T-helper 17 cell (primary cell): ENCODE data around the gene ANKRD66. TPM values are rescaled to one million over a fixed set of nuclear protein-coding genes. Genes with fewer than 3 reads are reported as not detected.
"Not testable (repeated sequence)": the region's sequence is repeated elsewhere in the genome, so short reads cannot be mapped to it uniquely, and the experiment has no call there.

Experiments used
- ATAC-seq: fragments of 150-1000 bp; cut with Tn5 transposase; 2 replicates; pipeline ENCODE4 v1.10.0; 2021; ENCODE audit warnings: mild to moderate bottlenecking, moderate library complexity
- DNase-seq, 3 donors: peaks; one replicate each; pipeline versions ENCODE4 v3.0.0 to v3.0.0-alpha.2; 2020 to 2021
- H3K9me3 ChIP-seq: one replicate; pipeline ENCODE4 v1.7.0; 2013; ENCODE audit warnings: low read length, mild to moderate bottlenecking; ENCODE audit not compliant: control insufficient read depth, poor library complexity, severe bottlenecking
- H3K27ac Mint-ChIP-seq: one replicate; pipeline ENCODE4 v1.8.0; 2022; ENCODE audit warnings: mild to moderate bottlenecking, moderate library complexity, mixed read lengths
- H3K27me3 Mint-ChIP-seq: one replicate; pipeline ENCODE4 v1.8.0; 2022; ENCODE audit warnings: mixed read lengths
- H3K36me3 Mint-ChIP-seq: one replicate; pipeline ENCODE4 v1.8.0; 2022; ENCODE audit warnings: low read depth, mixed read lengths
- H3K4me1 Mint-ChIP-seq: one replicate; pipeline ENCODE4 v1.8.0; 2022; ENCODE audit warnings: mild to moderate bottlenecking, mixed read lengths
- H3K4me3 Mint-ChIP-seq: one replicate; pipeline ENCODE4 v1.8.0; 2022; ENCODE audit warnings: mild to moderate bottlenecking, moderate library complexity, mixed read lengths
- total RNA-seq, 4 donors: library from RNA in 2 of 4; stranded (reverse) in 2 of 4; gene quantifications; one replicate each; pipeline ENCODE4 v1.2.3 and lab custom pipeline; 2022 to 2026

The ANKRD66 gene
- total RNA-seq, 2 donors from 2014 or later, result not detected

GRCh38 chr6:46760925-46761324 is 14.2 kb downstream of the ANKRD66 start:
- no peaks in the 10 kb centered on the region for H3K36me3 Mint-ChIP-seq
- no peak overlapping the region for H3K27ac Mint-ChIP-seq
- H3K9me3 ChIP-seq, result no peaks in the 10 kb centered on the region
- no peak for ATAC-seq
- H3K4me3 Mint-ChIP-seq, result no peak overlapping the region
- no peak for DNase-seq
- no peaks in the 10 kb centered on the region for H3K4me1 Mint-ChIP-seq
- H3K27me3 Mint-ChIP-seq, result peaks cover 11% of the 10 kb centered on the region

GRCh38 chr6:46763466-46763865 is 16.7 kb downstream of the ANKRD66 start:
- H3K4me3 Mint-ChIP-seq, result no peak overlapping the region
- no peak for ATAC-seq

GRCh38 chr6:46764280-46764679 is 17.5 kb downstream of the ANKRD66 start:
- H3K36me3 Mint-ChIP-seq, H3K27ac Mint-ChIP-seq, DNase-seq, ATAC-seq, H3K9me3 ChIP-seq, H3K4me1 Mint-ChIP-seq, H3K4me3 Mint-ChIP-seq: not testable (repeated sequence)
- peaks cover 11% of the 10 kb centered on the region for H3K27me3 Mint-ChIP-seq

More at GRCh38 chr6:46763466-46763865, 16.7 kb downstream of the ANKRD66 start:
- H3K9me3 ChIP-seq, result no peaks in the 10 kb centered on the region
- Mint-ChIP-seq H3K27ac (no peak overlapping the region), H3K36me3 (no peaks in the 10 kb centered on the region), H3K27me3 (peaks cover 11% of the 10 kb centered on the region), H3K4me1 (no peaks in the 10 kb centered on the region)
- DNase-seq, result no peak

GRCh38 chr6:46764961-46765360 is 18.2 kb downstream of the ANKRD66 start:
- no peak overlapping the region for H3K27ac Mint-ChIP-seq
- peaks cover 11% of the 10 kb centered on the region for H3K27me3 Mint-ChIP-seq
- no peaks in the 10 kb centered on the region for H3K36me3 Mint-ChIP-seq
- ATAC-seq, result no peak
- no peak for DNase-seq
- no peak overlapping the region for H3K4me3 Mint-ChIP-seq
- no peaks in the 10 kb centered on the region for H3K4me1 Mint-ChIP-seq
- H3K9me3 ChIP-seq, result no peaks in the 10 kb centered on the region

GRCh38 chr6:46772016-46772415 is 25.3 kb downstream of the ANKRD66 start:
- Mint-ChIP-seq H3K4me1 (no peaks in the 10 kb centered on the region), H3K4me3 (no peak overlapping the region), H3K27ac (no peak overlapping the region), H3K27me3 (peaks cover 14% of the 10 kb centered on the region), H3K36me3 (no peaks in the 10 kb centered on the region)
- ATAC-seq (no peak), DNase-seq (no peak)
- H3K9me3 ChIP-seq, result no peaks in the 10 kb centered on the region

- ATAC-seq (no peak), DNase-seq (no peak)
- H3K27me3 Mint-ChIP-seq, result peaks cover 14% of the 10 kb centered on the region
- no peak overlapping the region for H3K4me3 Mint-ChIP-seq
- H3K27ac Mint-ChIP-seq, result no peak overlapping the region
- no peaks in the 10 kb centered on the region for H3K36me3 Mint-ChIP-seq
- H3K4me1 Mint-ChIP-seq, result no peaks in the 10 kb centered on the region
- H3K9me3 ChIP-seq, result no peaks in the 10 kb centered on the region
These were observed 26.0 kb downstream of the ANKRD66 start for GRCh38 chr6:46772762-46773161.

GRCh38 chr6:46773201-46773855 is 26.6 kb downstream of the ANKRD66 start:
- Mint-ChIP-seq H3K27ac (no peak overlapping the region), H3K27me3 (peaks cover 14% of the 10 kb centered on the region), H3K4me1 (no peaks in the 10 kb centered on the region), H3K36me3 (no peaks in the 10 kb centered on the region), H3K4me3 (no peak overlapping the region)
- ATAC-seq (no peak), DNase-seq (no peak)
- H3K9me3 ChIP-seq, result no peaks in the 10 kb centered on the region

- not testable (repeated sequence) for H3K4me1 Mint-ChIP-seq, H3K4me3 Mint-ChIP-seq, H3K9me3 ChIP-seq, ATAC-seq, H3K27ac Mint-ChIP-seq, DNase-seq, H3K36me3 Mint-ChIP-seq
- peaks cover 14% of the 10 kb centered on the region for H3K27me3 Mint-ChIP-seq
These were observed 28.0 kb downstream of the ANKRD66 start for GRCh38 chr6:46774736-46775135.

- no peak overlapping the region for H3K4me3 Mint-ChIP-seq
These were observed 29.5 kb downstream of the ANKRD66 start for GRCh38 chr6:46776070-46776712.

GRCh38 chr6:46777476-46778346 is 31.0 kb downstream of the ANKRD66 start:
- ATAC-seq (no peak), DNase-seq (no peak)
- Mint-ChIP-seq H3K27ac (no peak overlapping the region), H3K4me3 (no peak overlapping the region), H3K36me3 (no peaks in the 10 kb centered on the region), H3K4me1 (peaks cover 4% of the 10 kb centered on the region), H3K27me3 (peaks cover 7% of the 10 kb centered on the region)
- H3K9me3 ChIP-seq, result no peaks in the 10 kb centered on the region

More at GRCh38 chr6:46776070-46776712, 29.5 kb downstream of the ANKRD66 start:
- Mint-ChIP-seq H3K27ac (no peak overlapping the region), H3K27me3 (peaks cover 17% of the 10 kb centered on the region), H3K4me1 (peaks cover 4% of the 10 kb centered on the region), H3K36me3 (no peaks in the 10 kb centered on the region)
- no peak for DNase-seq
- no peaks in the 10 kb centered on the region for H3K9me3 ChIP-seq
- ATAC-seq, result no peak

GRCh38 chr6:46781478-46782378 is 35.0 kb downstream of the ANKRD66 start:
- Mint-ChIP-seq H3K4me1 (peaks cover 4% of the 10 kb centered on the region), H3K27me3 (peaks cover 11% of the 10 kb centered on the region), H3K27ac (no peak overlapping the region), H3K4me3 (no peak overlapping the region), H3K36me3 (no peaks in the 10 kb centered on the region)
- DNase-seq, result no peak
- H3K9me3 ChIP-seq, result no peaks in the 10 kb centered on the region
- ATAC-seq, result no peak

- Mint-ChIP-seq H3K4me1 (peaks cover 4% of the 10 kb centered on the region), H3K36me3 (no peaks in the 10 kb centered on the region), H3K27me3 (peaks cover 18% of the 10 kb centered on the region), H3K27ac (no peak overlapping the region), H3K4me3 (no peak overlapping the region)
- ATAC-seq (no peak), DNase-seq (no peak)
- H3K9me3 ChIP-seq, result no peaks in the 10 kb centered on the region
These were observed 37.8 kb downstream of the ANKRD66 start for GRCh38 chr6:46784535-46784934.
